ENCODE measurements around the gene ATP9A. TPM values are rescaled to one million over a fixed set of nuclear protein-coding genes. Genes with fewer than 3 reads are reported as not detected.
"Not testable (repeated sequence)": the region's sequence is repeated elsewhere in the genome, so short reads cannot be mapped to it uniquely, and the experiment has no call there.

The ATP9A gene
- polyA plus RNA-seq, 1 donor from 2014 or later = 56.1 TPM

GRCh38 chr20:51765381-51765780 lies 2.8 kb downstream of the ATP9A start:
- not testable (repeated sequence) for H3K27ac ChIP-seq (ENCODE audit: low read length); H3K4me2 ChIP-seq (ENCODE audit: low read length); H3K36me3 ChIP-seq (ENCODE audit: insufficient read depth, low read length); H3K9ac ChIP-seq (ENCODE audit: low read length); H3K9me2 ChIP-seq (ENCODE audit: insufficient read depth, low read length); H2AFZ ChIP-seq (ENCODE audit: low read depth, low read length); H4K20me1 ChIP-seq (ENCODE audit: insufficient read depth); H3K9me3 ChIP-seq (ENCODE audit: low read length); H3K27me3 ChIP-seq (ENCODE audit: insufficient read depth, low read depth, low read length); H3K4me3 ChIP-seq (ENCODE audit: low read length); H3F3A ChIP-seq (ENCODE audit: insufficient read depth, low read length, poor library complexity, severe bottlenecking)
- peaks cover 26% of the 10 kb centered on the region for H3K79me2 ChIP-seq (replicated peaks; ENCODE audit: insufficient read depth, low read length)

GRCh38 chr20:51763965-51764602 lies 4.1 kb downstream of the ATP9A start:
- Histone ChIP-seq H3K9me3 (ENCODE audit: low read length) (no peaks in the 10 kb centered on the region), H3K27ac (ENCODE audit: low read length) (no peak overlapping the region), H4K20me1 (ENCODE audit: insufficient read depth) (no peaks in the 10 kb centered on the region), H3K4me3 (ENCODE audit: low read length) (no peak overlapping the region), H3K9ac (ENCODE audit: low read length) (no peak overlapping the region), H3K4me2 (ENCODE audit: low read length) (no peak overlapping the region), H3F3A (ENCODE audit: insufficient read depth, low read length, poor library complexity, severe bottlenecking) (no peaks in the 10 kb centered on the region), H3K27me3 (ENCODE audit: insufficient read depth, low read depth, low read length) (no peaks in the 10 kb centered on the region), H3K79me2 (replicated peaks; ENCODE audit: insufficient read depth, low read length) (peaks cover 34% of the 10 kb centered on the region), H3K36me3 (ENCODE audit: insufficient read depth, low read length) (no peaks in the 10 kb centered on the region), H3K9me2 (ENCODE audit: insufficient read depth, low read length) (no peaks in the 10 kb centered on the region), H2AFZ (ENCODE audit: low read depth, low read length) (no peak overlapping the region)
- TF ChIP-seq EP300 (conservative IDR thresholded peaks at IDR 0.05; ENCODE audit: poor library complexity, severe bottlenecking) (no peak), REST (IDR thresholded peaks at IDR 0.05; ENCODE audit: borderline replicate concordance) (no peak), SMC3 (conservative IDR thresholded peaks at IDR 0.05; ENCODE audit: poor library complexity) (no peak), CTCF (IDR thresholded peaks at IDR 0.05; ENCODE audit: poor library complexity, severe bottlenecking) (no peak), RAD21 (conservative IDR thresholded peaks at IDR 0.05) (no peak), MXI1 (conservative IDR thresholded peaks at IDR 0.05; ENCODE audit: poor library complexity, severe bottlenecking) (no peak), EZH2 (IDR thresholded peaks at IDR 0.05; ENCODE audit: borderline replicate concordance, insufficient read depth, low read length, poor library complexity, severe bottlenecking) (no peak), TAF1 (IDR thresholded peaks at IDR 0.05; ENCODE audit: low read depth) (no peak), POLR2AphosphoS5 (IDR thresholded peaks at IDR 0.05) (no peak)

Measured in neural cell (in vitro differentiated cells).